ENCODE results near the gene ZNF750.

Gene ZNF750

GRCh38 chr17:82839617-82840292 is at the start of gene ZNF750:
Gene ZNF750 (minus strand): TSS chr17:82840022. CDS start chr17:82832454, 7,568 bp downstream.
- no peak for DNase-seq

- DNase-seq = peak in 1 of 2 experiments; percentile 13
These were observed 49.0 kb upstream of the ZNF750 start for GRCh38 chr17:82888583-82889495.

- DNase-seq = no peak
These were observed 47.7 kb upstream of the ZNF750 start for GRCh38 chr17:82887255-82888164.

GRCh38 chr17:82884970-82885353 is 45.1 kb upstream of the ZNF750 start:
- no peak for DNase-seq

GRCh38 chr17:82884341-82884969 is 44.6 kb upstream of the ZNF750 start:
- no peak for DNase-seq

GRCh38 chr17:82883419-82884031 is 43.7 kb upstream of the ZNF750 start:
- no peak for DNase-seq

- DNase-seq = no peak
These were observed 43.0 kb upstream of the ZNF750 start for GRCh38 chr17:82882715-82883418.

GRCh38 chr17:82881900-82882714 is 42.3 kb upstream of the ZNF750 start:
- no peak for DNase-seq

GRCh38 chr17:82881324-82881823 is 41.6 kb upstream of the ZNF750 start:
- no peak for DNase-seq

- DNase-seq = no peak
These were observed 41.0 kb upstream of the ZNF750 start for GRCh38 chr17:82880620-82881323.

GRCh38 chr17:82879241-82879640 is 39.4 kb upstream of the ZNF750 start:
- no peak for DNase-seq

GRCh38 chr17:82878527-82878926 is 38.7 kb upstream of the ZNF750 start:
- DNase-seq = no peak

- DNase-seq = peak in 1 of 2 experiments; percentile 42
These were observed 37.0 kb upstream of the ZNF750 start for GRCh38 chr17:82876602-82877379.

- DNase-seq = no peak
These were observed 36.3 kb upstream of the ZNF750 start for GRCh38 chr17:82876149-82876548.

GRCh38 chr17:82875407-82875856 is 35.6 kb upstream of the ZNF750 start:
- peak in 1 of 2 experiments; percentile 30 for DNase-seq

- DNase-seq = no peak
These were observed 34.4 kb upstream of the ZNF750 start for GRCh38 chr17:82874011-82874835.

- no peak for DNase-seq
These were observed 33.7 kb upstream of the ZNF750 start for GRCh38 chr17:82873521-82873920.
